ENCODE measurements around the gene SBNO2. TPM values are rescaled to one million over a fixed set of nuclear protein-coding genes. Genes with fewer than 3 reads are reported as not detected.
A peak's percentile ranks its signal among the peaks of the same experiment; 100 is the strongest.
"Not testable (repeated sequence)": the region's sequence is repeated elsewhere in the genome, so short reads cannot be mapped to it uniquely, and the experiment has no call there.

The SBNO2 gene
- total RNA-seq, 1 donor from 2014 or later: 20.9 TPM

- no peak for DNase-seq
These were observed 32.2 kb upstream of the SBNO2 start for GRCh38 chr19:1206150-1206863.

- DNase-seq: peak; percentile 99
These were observed 31.3 kb upstream of the SBNO2 start, which contains the start of gene STK11 for GRCh38 chr19:1205114-1206099. Gene STK11 (plus strand): TSS chr19:1205778. CDS start chr19:1206914, 1,136 bp downstream.

- DNase-seq: not testable (repeated sequence)
These were observed 26.5 kb upstream of the SBNO2 start for GRCh38 chr19:1200614-1201013.

- no peak for DNase-seq
These were observed 25.5 kb upstream of the SBNO2 start for GRCh38 chr19:1199531-1199930.

- no peak for DNase-seq
These were observed 15.4 kb upstream of the SBNO2 start for GRCh38 chr19:1189419-1189818.

- DNase-seq: no peak
These were observed 9.6 kb upstream of the SBNO2 start for GRCh38 chr19:1183543-1184172.

GRCh38 chr19:1182727-1183126, 8.7 kb upstream of the SBNO2 start:
- no peak for DNase-seq

GRCh38 chr19:1182068-1182467, 8.0 kb upstream of the SBNO2 start:
- no peak for DNase-seq

- DNase-seq: peak; percentile 57
These were observed 7.5 kb upstream of the SBNO2 start for GRCh38 chr19:1181606-1182005.

GRCh38 chr19:1177322-1178114, 3.5 kb upstream of the SBNO2 start:
- no peak for DNase-seq

GRCh38 chr19:1173159-1173844, 766 bp downstream of the SBNO2 start:
- no peak for DNase-seq

- peak; percentile 85 for DNase-seq
These were observed 1.5 kb downstream of the SBNO2 start for GRCh38 chr19:1172353-1173158.

GRCh38 chr19:1171755-1172352, 2.2 kb downstream of the SBNO2 start:
- DNase-seq: peak; percentile 46

- peak; percentile 58 for DNase-seq
These were observed 2.9 kb downstream of the SBNO2 start for GRCh38 chr19:1170938-1171754.

GRCh38 chr19:1169921-1170885, 3.9 kb downstream of the SBNO2 start:
- DNase-seq: peak; percentile 51

GRCh38 chr19:1169411-1169791, 4.7 kb downstream of the SBNO2 start:
- no peak for DNase-seq

- DNase-seq: no peak
These were observed 5.3 kb downstream of the SBNO2 start for GRCh38 chr19:1168572-1169410.
